ENCODE measurements around the gene ASB5. TPM values are rescaled to one million over a fixed set of nuclear protein-coding genes. Genes with fewer than 3 reads are reported as not detected.

ASB5 gene, protein sequence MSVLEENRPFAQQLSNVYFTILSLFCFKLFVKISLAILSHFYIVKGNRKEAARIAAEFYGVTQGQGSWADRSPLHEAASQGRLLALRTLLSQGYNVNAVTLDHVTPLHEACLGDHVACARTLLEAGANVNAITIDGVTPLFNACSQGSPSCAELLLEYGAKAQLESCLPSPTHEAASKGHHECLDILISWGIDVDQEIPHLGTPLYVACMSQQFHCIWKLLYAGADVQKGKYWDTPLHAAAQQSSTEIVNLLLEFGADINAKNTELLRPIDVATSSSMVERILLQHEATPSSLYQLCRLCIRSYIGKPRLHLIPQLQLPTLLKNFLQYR
- polyA plus RNA-seq (2012; ENCODE audit: insufficient read length, low read depth) = not detected

DNA sequence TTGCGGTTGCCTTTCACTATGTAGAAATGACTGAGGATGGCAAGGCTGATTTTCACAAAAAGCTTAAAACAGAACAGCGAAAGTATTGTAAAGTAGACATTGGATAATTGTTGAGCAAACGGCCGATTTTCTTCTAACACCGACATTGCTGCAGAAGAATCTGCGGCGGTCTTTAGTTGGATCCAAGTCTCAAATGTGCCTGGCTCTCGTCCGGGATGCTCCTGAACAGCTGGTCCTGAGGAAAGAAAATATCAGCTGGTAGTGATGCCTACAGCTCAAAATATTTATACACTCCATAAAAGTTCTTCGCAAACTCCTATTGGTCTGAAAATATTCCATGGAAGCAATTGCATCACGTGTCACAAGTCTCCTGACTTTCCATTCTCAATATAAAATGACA, at the start of gene ASB5:
TSS of gene ASB5 (minus strand) at position 260 of the 400 bp plus-strand sequence. CDS start at position 146, 114 bp downstream.
- TF ChIP-seq FOXP2 (optimal IDR thresholded peaks at IDR 0.05; ENCODE audit: borderline replicate concordance, extremely low read depth, extremely low read length, insufficient read depth) (no peak), TAF1 (IDR thresholded peaks at IDR 0.05; ENCODE audit: borderline replicate concordance, insufficient read depth, low read length) (no peak), POLR2AphosphoS5 (IDR thresholded peaks at IDR 0.05; ENCODE audit: low read depth, low read length) (no peak), REST (IDR thresholded peaks at IDR 0.05; ENCODE audit: insufficient read depth in 1 of 2, low read depth in 2 of 2, low read length in 2 of 2) (no peak), SIN3A (IDR thresholded peaks at IDR 0.05; ENCODE audit: borderline replicate concordance, insufficient read depth, low read length) (no peak)

GRCh38 chr4:176313596-176314336, 44.7 kb upstream of the ASB5 start:
- TF ChIP-seq TAF1 (IDR thresholded peaks at IDR 0.05; ENCODE audit: borderline replicate concordance, insufficient read depth, low read length) (no peak), REST (IDR thresholded peaks at IDR 0.05; ENCODE audit: insufficient read depth in 1 of 2, low read depth in 2 of 2, low read length in 2 of 2) (no peak), POLR2AphosphoS5 (IDR thresholded peaks at IDR 0.05; ENCODE audit: low read depth, low read length) (no peak), SIN3A (IDR thresholded peaks at IDR 0.05; ENCODE audit: borderline replicate concordance, insufficient read depth, low read length) (no peak)

GRCh38 chr4:176309772-176310171, 40.8 kb upstream of the ASB5 start:
- TF ChIP-seq POLR2AphosphoS5 (IDR thresholded peaks at IDR 0.05; ENCODE audit: low read depth, low read length) (no peak), FOXP2 (optimal IDR thresholded peaks at IDR 0.05; ENCODE audit: borderline replicate concordance, extremely low read depth, extremely low read length, insufficient read depth) (no peak), SIN3A (IDR thresholded peaks at IDR 0.05; ENCODE audit: borderline replicate concordance, insufficient read depth, low read length) (no peak), REST (IDR thresholded peaks at IDR 0.05; ENCODE audit: insufficient read depth in 1 of 2, low read depth in 2 of 2, low read length in 2 of 2) (no peak), TAF1 (IDR thresholded peaks at IDR 0.05; ENCODE audit: borderline replicate concordance, insufficient read depth, low read length) (no peak)

- TF ChIP-seq FOXP2 (optimal IDR thresholded peaks at IDR 0.05; ENCODE audit: borderline replicate concordance, extremely low read depth, extremely low read length, insufficient read depth) = no peak
- TF ChIP-seq SIN3A (IDR thresholded peaks at IDR 0.05; ENCODE audit: borderline replicate concordance, insufficient read depth, low read length) = no peak
- no peak for TF ChIP-seq TAF1 (IDR thresholded peaks at IDR 0.05; ENCODE audit: borderline replicate concordance, insufficient read depth, low read length)
- no peak for TF ChIP-seq POLR2AphosphoS5 (IDR thresholded peaks at IDR 0.05; ENCODE audit: low read depth, low read length)
- TF ChIP-seq REST (IDR thresholded peaks at IDR 0.05; ENCODE audit: insufficient read depth in 1 of 2, low read depth in 2 of 2, low read length in 2 of 2) = no peak
Observed at GRCh38 chr4:176309046-176309445, 40.0 kb upstream of the ASB5 start.
